MM.1S (cell line): Measurements from ENCODE around the gene NKX2-2.

Source experiments
- EZH2 ChIP-seq: fragments of 300-600 bp; sonication (generic); optimal IDR thresholded peaks from 2 replicates; pipeline ENCODE3; 2017; ENCODE audit warnings: low read depth, mild to moderate bottlenecking, antibody characterized with exemption, low read length, mixed read lengths
- EZH2phosphoT487 ChIP-seq: fragments of 300-600 bp; sonication (generic); IDR thresholded peaks from 2 replicates; pipeline ENCODE4 v1.6.1; 2018; ENCODE audit warnings: antibody characterized with exemption, low read length
- TF ChIP-seq, protein P1 (sequence below): fragments of 300-600 bp; sonication (generic); IDR thresholded peaks from 2 replicates; pipeline ENCODE4 v1.5.1; 2016; ENCODE audit warnings: antibody characterized with exemption, low read length, mixed read lengths

- TF ChIP-seq EZH2phosphoT487 (no peak), EZH2 (no peak)
- TF ChIP-seq, protein P1, sequence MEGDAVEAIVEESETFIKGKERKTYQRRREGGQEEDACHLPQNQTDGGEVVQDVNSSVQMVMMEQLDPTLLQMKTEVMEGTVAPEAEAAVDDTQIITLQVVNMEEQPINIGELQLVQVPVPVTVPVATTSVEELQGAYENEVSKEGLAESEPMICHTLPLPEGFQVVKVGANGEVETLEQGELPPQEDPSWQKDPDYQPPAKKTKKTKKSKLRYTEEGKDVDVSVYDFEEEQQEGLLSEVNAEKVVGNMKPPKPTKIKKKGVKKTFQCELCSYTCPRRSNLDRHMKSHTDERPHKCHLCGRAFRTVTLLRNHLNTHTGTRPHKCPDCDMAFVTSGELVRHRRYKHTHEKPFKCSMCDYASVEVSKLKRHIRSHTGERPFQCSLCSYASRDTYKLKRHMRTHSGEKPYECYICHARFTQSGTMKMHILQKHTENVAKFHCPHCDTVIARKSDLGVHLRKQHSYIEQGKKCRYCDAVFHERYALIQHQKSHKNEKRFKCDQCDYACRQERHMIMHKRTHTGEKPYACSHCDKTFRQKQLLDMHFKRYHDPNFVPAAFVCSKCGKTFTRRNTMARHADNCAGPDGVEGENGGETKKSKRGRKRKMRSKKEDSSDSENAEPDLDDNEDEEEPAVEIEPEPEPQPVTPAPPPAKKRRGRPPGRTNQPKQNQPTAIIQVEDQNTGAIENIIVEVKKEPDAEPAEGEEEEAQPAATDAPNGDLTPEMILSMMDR, result no peak
These were observed 10.5 kb downstream of the NKX2-2 start for GRCh38 chr20:21503345-21503744.
